GM10847 (cell line): ENCODE results near the gene TASP1.

Source experiments
- POLR2A ChIP-seq: IDR thresholded peaks from 2 replicates; pipeline ENCODE4 v1.6.1; 2011; ENCODE audit not compliant: insufficient read length; ENCODE audit errors: extremely low read depth

The TASP1 gene

GRCh38 chr20:13526551-13526950, 112.2 kb downstream of the TASP1 start:
- TF ChIP-seq POLR2A = no peak

- no peak for TF ChIP-seq POLR2A
These were observed 113.3 kb downstream of the TASP1 start for GRCh38 chr20:13525225-13525940.

GRCh38 chr20:13524339-13524738, 114.4 kb downstream of the TASP1 start:
- no peak for TF ChIP-seq POLR2A

- TF ChIP-seq POLR2A = no peak
These were observed 120.9 kb downstream of the TASP1 start for GRCh38 chr20:13517831-13518230.

GRCh38 chr20:13515796-13516558, 122.8 kb downstream of the TASP1 start:
- no peak for TF ChIP-seq POLR2A

GRCh38 chr20:13515291-13515690, 123.4 kb downstream of the TASP1 start:
- no peak for TF ChIP-seq POLR2A

GRCh38 chr20:13510837-13511488, 127.8 kb downstream of the TASP1 start:
- no peak for TF ChIP-seq POLR2A

- no peak for TF ChIP-seq POLR2A
These were observed 131.1 kb downstream of the TASP1 start for GRCh38 chr20:13507646-13508045.

- TF ChIP-seq POLR2A = no peak
These were observed 137.2 kb downstream of the TASP1 start for GRCh38 chr20:13501500-13501899.

GRCh38 chr20:13494019-13494418, 144.7 kb downstream of the TASP1 start:
- no peak for TF ChIP-seq POLR2A

- no peak for TF ChIP-seq POLR2A
These were observed 145.6 kb downstream of the TASP1 start for GRCh38 chr20:13493143-13493542.

- no peak for TF ChIP-seq POLR2A
These were observed 146.7 kb downstream of the TASP1 start for GRCh38 chr20:13492001-13492481.

GRCh38 chr20:13487202-13487601, 151.5 kb downstream of the TASP1 start:
- no peak for TF ChIP-seq POLR2A

- TF ChIP-seq POLR2A = no peak
These were observed 152.0 kb downstream of the TASP1 start for GRCh38 chr20:13486694-13487093.

- no peak for TF ChIP-seq POLR2A
These were observed 153.2 kb downstream of the TASP1 start for GRCh38 chr20:13485576-13485975.

- no peak for TF ChIP-seq POLR2A
These were observed 160.4 kb downstream of the TASP1 start for GRCh38 chr20:13478366-13478765.
